ENCODE results near the gene ZKSCAN8. TPM values are rescaled to one million over a fixed set of nuclear protein-coding genes. Genes with fewer than 3 reads are reported as not detected.
"Not testable (repeated sequence)": the region's sequence is repeated elsewhere in the genome, so short reads cannot be mapped to it uniquely, and the experiment has no call there.

Gene ZKSCAN8
- total RNA-seq (2014; rRNA removed; shearing (Covaris generic)) (16.6 and 20.7 TPM in 2 replicates), total RNA-seq (2022) (22.3 and 25.1 TPM in 2 replicates), Bru-seq, nascent RNA (percentile 91 among the genes with signal in this experiment), BruChase-seq, experiment 1, labeled RNA remaining after a 6-hour chase (percentile 74 among the genes with signal in this experiment), BruChase-seq, experiment 2, labeled RNA remaining after a 2-hour chase (percentile 97 among the genes with signal in this experiment)
- long read RNA-seq, partial matches to known transcripts, result 0 of 6 reads
- long read RNA-seq, other reads (novel, unspliced or antisense), result 6 of 6 reads

DNA sequence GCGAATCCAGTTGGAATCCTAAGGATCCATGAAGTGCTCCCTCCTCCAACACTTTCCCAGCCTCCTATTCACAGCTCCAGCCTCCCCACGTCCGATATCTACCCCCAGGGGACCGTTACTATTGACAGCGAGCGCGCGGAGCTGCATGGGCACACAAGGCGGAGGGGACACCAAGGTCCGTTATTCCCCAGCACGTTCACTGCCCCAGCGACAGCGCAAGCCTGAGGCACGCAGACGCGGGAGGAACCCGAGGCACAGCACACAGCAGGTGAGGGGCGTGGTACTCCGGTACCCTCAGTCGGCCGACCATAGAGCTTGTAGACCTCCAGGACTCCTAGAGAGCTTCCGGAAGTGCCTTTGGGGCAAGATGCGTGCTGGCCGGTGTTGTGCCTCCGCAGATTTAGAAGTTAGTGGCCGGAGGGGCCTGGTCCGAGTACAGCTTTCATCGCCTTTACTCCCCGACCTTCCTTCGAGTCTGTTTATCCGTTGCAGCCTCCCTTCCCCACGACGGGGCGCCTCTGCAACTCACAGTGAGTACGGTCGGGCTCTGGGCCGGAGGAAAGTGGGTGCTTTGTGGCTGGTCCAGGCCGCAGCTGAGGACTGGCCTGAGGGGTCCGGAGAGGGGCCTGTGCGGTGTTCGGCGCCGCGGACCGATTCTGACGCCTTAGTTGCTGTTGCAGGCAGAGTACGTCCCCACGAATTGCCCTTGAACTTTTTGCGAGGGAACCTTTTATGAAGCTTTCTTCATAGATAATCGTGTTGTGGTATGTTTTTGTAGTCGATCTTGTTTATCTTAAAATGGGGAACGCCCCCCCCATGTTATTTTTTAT is at the start of gene ZKSCAN8:
ZKSCAN8 (plus strand) TSS at position 384 of the 830 bp plus-strand sequence. CDS start 6,525 bp downstream, outside the sequence.
- H3K79me2 ChIP-seq (ENCODE audit: insufficient read depth, low read depth, low read length), result peaks cover 29% of the 10 kb centered on the region
- TF ChIP-seq, protein P1, sequence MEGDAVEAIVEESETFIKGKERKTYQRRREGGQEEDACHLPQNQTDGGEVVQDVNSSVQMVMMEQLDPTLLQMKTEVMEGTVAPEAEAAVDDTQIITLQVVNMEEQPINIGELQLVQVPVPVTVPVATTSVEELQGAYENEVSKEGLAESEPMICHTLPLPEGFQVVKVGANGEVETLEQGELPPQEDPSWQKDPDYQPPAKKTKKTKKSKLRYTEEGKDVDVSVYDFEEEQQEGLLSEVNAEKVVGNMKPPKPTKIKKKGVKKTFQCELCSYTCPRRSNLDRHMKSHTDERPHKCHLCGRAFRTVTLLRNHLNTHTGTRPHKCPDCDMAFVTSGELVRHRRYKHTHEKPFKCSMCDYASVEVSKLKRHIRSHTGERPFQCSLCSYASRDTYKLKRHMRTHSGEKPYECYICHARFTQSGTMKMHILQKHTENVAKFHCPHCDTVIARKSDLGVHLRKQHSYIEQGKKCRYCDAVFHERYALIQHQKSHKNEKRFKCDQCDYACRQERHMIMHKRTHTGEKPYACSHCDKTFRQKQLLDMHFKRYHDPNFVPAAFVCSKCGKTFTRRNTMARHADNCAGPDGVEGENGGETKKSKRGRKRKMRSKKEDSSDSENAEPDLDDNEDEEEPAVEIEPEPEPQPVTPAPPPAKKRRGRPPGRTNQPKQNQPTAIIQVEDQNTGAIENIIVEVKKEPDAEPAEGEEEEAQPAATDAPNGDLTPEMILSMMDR (conservative IDR thresholded peaks at IDR 0.05; ENCODE audit: low read length), result no peak
- no peak for TF ChIP-seq EZH2phosphoT487 (IDR thresholded peaks at IDR 0.05; ENCODE audit: borderline replicate concordance, low read depth, low read length)
- peaks cover 4% of the 10 kb centered on the region; the same call in 1 of the 2 replicates for H4K20me1 ChIP-seq (ENCODE audit: insufficient read depth, low read length)
- DNase-seq (ENCODE audit: low spot score), result peak; percentile 96
- CTCF ChIA-PET (ENCODE audit: unreplicated experiment), result interaction anchor here (0.6 to 0.8 kb wide), 3 partner anchors 111 to 535 kb away, joined by 3 to 7 read pairs (median 3); partner anchors contain the start of gene ZKSCAN4
- peak within 1 kb of the TSS; percentile 77 for H3K4me2 ChIP-seq (ENCODE audit: low read length)
- peak within 1 kb of the TSS; percentile 51 for H3K27ac ChIP-seq (ENCODE audit: low read depth, low read length, poor library complexity, severe bottlenecking)
- peak within 1 kb of the TSS; percentile 89 for H3K4me3 ChIP-seq (ENCODE audit: low read depth, low read length, poor library complexity, severe bottlenecking)
- peaks cover 42% of the 10 kb centered on the region for H3K4me1 ChIP-seq (ENCODE audit: insufficient read depth, low read length, poor library complexity, severe bottlenecking)
- H3K36me3 ChIP-seq (ENCODE audit: insufficient read depth, low read length), result peaks cover 25% of the 10 kb centered on the region
- no peaks in the 10 kb centered on the region for H3K9me3 ChIP-seq (ENCODE audit: low read length)
- POLR2A ChIA-PET, result interaction anchor here (0.6 to 8.6 kb wide), 13 partner anchors 8 to 268 kb away, joined by 3 to 64 read pairs (median 7); partner anchors contain the start of genes ZKSCAN4 and ZSCAN16
- no peaks in the 10 kb centered on the region for H3K9me2 ChIP-seq (ENCODE audit: insufficient read depth, low read length)
- TSS peak; percentile 74 for BruUV-seq (replicated peaks)
- H2AFZ ChIP-seq (ENCODE audit: low read length), result peak within 1 kb of the TSS; percentile 79
- intact Hi-C loops (cut with micrococcal nuclease; ENCODE audit: unreplicated experiment), result loop anchor here (1.0 to 10.0 kb wide), 7 partner anchors 17 to 1923 kb away; partner anchors contain the start of genes POLR1H, PPP1R11, ZKSCAN3 and ZKSCAN4

DNA sequence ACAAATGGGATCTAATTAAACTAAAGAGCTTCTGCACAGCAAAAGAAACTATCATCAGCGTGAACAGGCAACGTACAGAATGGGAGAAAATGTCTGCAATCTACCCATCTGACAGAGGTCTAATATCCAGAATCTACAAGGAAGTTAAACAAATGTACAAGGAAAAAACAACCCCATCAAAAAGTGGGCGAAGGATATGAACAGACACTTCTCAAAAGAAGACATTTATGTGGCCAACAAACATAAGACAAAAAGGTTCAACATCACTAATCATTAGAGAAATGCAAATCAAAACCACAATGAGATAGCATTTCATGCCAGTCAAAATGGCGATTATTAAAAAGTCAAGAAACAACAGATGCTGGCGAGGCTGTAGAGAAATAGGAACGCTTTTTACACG is 39.5 kb upstream of the ZKSCAN8 start:
- H3K27ac ChIP-seq (ENCODE audit: low read depth, low read length, poor library complexity, severe bottlenecking); H3K4me3 ChIP-seq (ENCODE audit: low read depth, low read length, poor library complexity, severe bottlenecking); intact Hi-C loops (cut with micrococcal nuclease; ENCODE audit: unreplicated experiment); H2AFZ ChIP-seq (ENCODE audit: low read length); H3K36me3 ChIP-seq (ENCODE audit: insufficient read depth, low read length); H3K9me2 ChIP-seq (ENCODE audit: insufficient read depth, low read length); DNase-seq (ENCODE audit: low spot score); H3K4me2 ChIP-seq (ENCODE audit: low read length); H4K20me1 ChIP-seq (ENCODE audit: insufficient read depth, low read length); H3K79me2 ChIP-seq (ENCODE audit: insufficient read depth, low read depth, low read length); BruUV-seq (replicated peaks); CTCF ChIA-PET (ENCODE audit: unreplicated experiment); H3K9me3 ChIP-seq (ENCODE audit: low read length): not testable (repeated sequence)
- H3K4me1 ChIP-seq (ENCODE audit: insufficient read depth, low read length, poor library complexity, severe bottlenecking), result peaks cover 23% of the 10 kb centered on the region
- POLR2A ChIA-PET, result interaction anchor here (0.6 kb wide), 1 partner anchor 17 kb away, joined by 4 read pairs; no protein-coding TSS in a partner anchor

DNA sequence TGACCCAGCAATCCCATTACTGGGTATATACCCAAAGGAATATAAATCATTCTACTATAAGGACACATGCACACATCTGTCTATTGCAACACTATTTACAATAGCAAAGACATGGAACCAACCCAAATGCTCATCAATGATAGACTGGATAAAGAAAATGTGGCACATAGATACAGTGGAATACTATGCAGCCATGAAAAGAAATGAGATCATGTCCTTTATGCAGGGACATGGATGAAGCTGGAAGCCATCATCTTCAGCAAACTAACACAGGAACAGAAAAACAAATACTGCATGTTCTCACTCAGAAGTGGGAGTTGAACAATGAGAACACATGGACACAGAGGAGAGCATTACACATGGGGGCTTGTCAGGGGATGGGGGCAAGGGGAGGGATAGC is 39.0 kb upstream of the ZKSCAN8 start:
- H3K9me2 ChIP-seq (ENCODE audit: insufficient read depth, low read length); H3K4me2 ChIP-seq (ENCODE audit: low read length); H3K4me3 ChIP-seq (ENCODE audit: low read depth, low read length, poor library complexity, severe bottlenecking); DNase-seq (ENCODE audit: low spot score); H3K36me3 ChIP-seq (ENCODE audit: insufficient read depth, low read length); H3K79me2 ChIP-seq (ENCODE audit: insufficient read depth, low read depth, low read length); intact Hi-C loops (cut with micrococcal nuclease; ENCODE audit: unreplicated experiment); CTCF ChIA-PET (ENCODE audit: unreplicated experiment); H3K27ac ChIP-seq (ENCODE audit: low read depth, low read length, poor library complexity, severe bottlenecking); H3K9me3 ChIP-seq (ENCODE audit: low read length); H2AFZ ChIP-seq (ENCODE audit: low read length); H4K20me1 ChIP-seq (ENCODE audit: insufficient read depth, low read length); BruUV-seq (replicated peaks): not testable (repeated sequence)
- peaks cover 23% of the 10 kb centered on the region for H3K4me1 ChIP-seq (ENCODE audit: insufficient read depth, low read length, poor library complexity, severe bottlenecking)
- POLR2A ChIA-PET, result interaction anchor here (0.6 kb wide), 1 partner anchor 30 kb away, joined by 4 read pairs; no protein-coding TSS in a partner anchor

Measured in OCI-LY7 (cell line).